A673 (cell line): ENCODE measurements around the gene GLO1. TPM values are rescaled to one million over a fixed set of nuclear protein-coding genes. Genes with fewer than 3 reads are reported as not detected.

ENCODE experiments used
- Bru-seq: library from RNA; stranded (reverse); fragments of 400-500 nt; gene quantifications from one replicate; lab custom pipeline; 2021; lab: Mats Ljungman, UMichigan
- BruChase-seq, 2 experiments: library from RNA; stranded (reverse); fragments of 400-500 nt; gene quantifications; one replicate each; lab custom pipeline; 2021; lab: Mats Ljungman, UMichigan
- BruUV-seq: library from RNA; stranded (reverse); fragments of 400-500 nt; replicated peaks from 2 replicates; lab custom pipeline; 2021; lab: Mats Ljungman, UMichigan
- CTCF ChIA-PET: fragments of 300-600 bp; sonication (Branson Sonifier 250); formaldehyde crosslinking; loops from one replicate; lab custom pipeline; 2022; ENCODE audit warnings: antibody characterized with exemption; lab: Charles Lee
- POLR2A ChIA-PET: fragments of 300-600 bp; sonication (Branson Sonifier 250); formaldehyde crosslinking; loops from one replicate; lab custom pipeline; 2022; ENCODE audit warnings: antibody characterized with exemption; ENCODE audit not compliant: low non-redundant PET; lab: Charles Lee
- DNase-seq: peaks from one replicate; pipeline ENCODE4 v3.0.0-alpha.2; 2015; ENCODE audit warnings: low spot score
- H3K27ac ChIP-seq: fragments of 200-600 bp; sonication (generic); 2 replicates; pipeline ENCODE4 v1.5.1; 2016; ENCODE audit warnings: mixed run types, low read depth, mild to moderate bottlenecking, mixed read lengths, antibody characterized with exemption, low read length; ENCODE audit not compliant: poor library complexity, severe bottlenecking
- H3K27me3 ChIP-seq: fragments of 200-600 bp; sonication (generic); replicated peaks from 2 replicates; pipeline ENCODE4 v1.6.1; 2017; ENCODE audit warnings: mixed run types, low read depth, mild to moderate bottlenecking, mixed read lengths, antibody characterized with exemption, low read length; ENCODE audit not compliant: insufficient read depth, poor library complexity
- H3K36me3 ChIP-seq: fragments of 200-600 bp; sonication (generic); 2 replicates; pipeline ENCODE4 v1.6.1; 2016; ENCODE audit warnings: mixed run types, mild to moderate bottlenecking, mixed read lengths, antibody characterized with exemption, low read length; ENCODE audit not compliant: insufficient read depth, poor library complexity, severe bottlenecking
- H3K4me1 ChIP-seq: fragments of 200-600 bp; sonication (generic); 2 replicates; pipeline ENCODE4 v1.6.1; 2017; ENCODE audit warnings: mixed run types, mild to moderate bottlenecking, mixed read lengths, antibody characterized with exemption, low read length; ENCODE audit not compliant: insufficient read depth, poor library complexity, severe bottlenecking
- H3K4me3 ChIP-seq: fragments of 200-600 bp; sonication (generic); 2 replicates; pipeline ENCODE4 v1.5.1; 2016; ENCODE audit warnings: low read depth, mixed run types, mild to moderate bottlenecking, mixed read lengths, low read length; ENCODE audit not compliant: poor library complexity, severe bottlenecking
- H3K9me3 ChIP-seq: fragments of 200-600 bp; sonication (generic); 2 replicates; pipeline ENCODE4 v1.6.1; 2016; ENCODE audit warnings: mixed run types, low read depth, mild to moderate bottlenecking, mixed read lengths, antibody characterized with exemption, low read length; ENCODE audit not compliant: poor library complexity, severe bottlenecking
- CTCF ChIP-seq: fragments of 300-800, 200-600 bp; sonication (generic); conservative IDR thresholded peaks from 2 replicates; pipeline ENCODE4 v1.5.1; 2017; ENCODE audit warnings: low read depth, mild to moderate bottlenecking, antibody characterized with exemption, low read length, moderate library complexity, mixed read lengths
- EZH2 ChIP-seq: fragments of 200-600 bp; sonication (generic); IDR thresholded peaks from 2 replicates; pipeline ENCODE4 v1.6.1; 2017; ENCODE audit warnings: borderline replicate concordance, low read depth, mild to moderate bottlenecking, mixed read lengths, antibody characterized with exemption, low read length; ENCODE audit not compliant: poor library complexity, severe bottlenecking
- intact Hi-C: fragments of 100-400 bp; cut with micrococcal nuclease; formaldehyde crosslinking; loops from one replicate; pipeline ENCODE4 v1.10.0; 2022; ENCODE audit not compliant: unreplicated experiment
- long read RNA-seq: library from polyadenylated mRNA; stranded (forward); transcript quantifications from one replicate; pipeline ENCODE4 v2.0.0, GENCODE V29; 2022
- total RNA-seq: library from RNA; stranded (reverse); gene quantifications from 2 replicates; pipeline ENCODE4 v1.2.3, GENCODE V29; 2021

The GLO1 gene
- total RNA-seq (183 and 188 TPM in 2 replicates), Bru-seq, nascent RNA (percentile 93 among the genes with signal in this experiment), BruChase-seq, experiment 1, labeled RNA remaining after a 2-hour chase (percentile 90 among the genes with signal in this experiment), BruChase-seq, experiment 2, labeled RNA remaining after a 6-hour chase (percentile 94 among the genes with signal in this experiment)
- long read RNA-seq, transcript GLO1-201 (6 exons, 2,012 nt) = major isoform, 316 of 329 reads
- long read RNA-seq, partial matches to known transcripts = 4 of 329 reads
- long read RNA-seq, other reads (novel, unspliced or antisense) = 8 of 329 reads

DNA sequence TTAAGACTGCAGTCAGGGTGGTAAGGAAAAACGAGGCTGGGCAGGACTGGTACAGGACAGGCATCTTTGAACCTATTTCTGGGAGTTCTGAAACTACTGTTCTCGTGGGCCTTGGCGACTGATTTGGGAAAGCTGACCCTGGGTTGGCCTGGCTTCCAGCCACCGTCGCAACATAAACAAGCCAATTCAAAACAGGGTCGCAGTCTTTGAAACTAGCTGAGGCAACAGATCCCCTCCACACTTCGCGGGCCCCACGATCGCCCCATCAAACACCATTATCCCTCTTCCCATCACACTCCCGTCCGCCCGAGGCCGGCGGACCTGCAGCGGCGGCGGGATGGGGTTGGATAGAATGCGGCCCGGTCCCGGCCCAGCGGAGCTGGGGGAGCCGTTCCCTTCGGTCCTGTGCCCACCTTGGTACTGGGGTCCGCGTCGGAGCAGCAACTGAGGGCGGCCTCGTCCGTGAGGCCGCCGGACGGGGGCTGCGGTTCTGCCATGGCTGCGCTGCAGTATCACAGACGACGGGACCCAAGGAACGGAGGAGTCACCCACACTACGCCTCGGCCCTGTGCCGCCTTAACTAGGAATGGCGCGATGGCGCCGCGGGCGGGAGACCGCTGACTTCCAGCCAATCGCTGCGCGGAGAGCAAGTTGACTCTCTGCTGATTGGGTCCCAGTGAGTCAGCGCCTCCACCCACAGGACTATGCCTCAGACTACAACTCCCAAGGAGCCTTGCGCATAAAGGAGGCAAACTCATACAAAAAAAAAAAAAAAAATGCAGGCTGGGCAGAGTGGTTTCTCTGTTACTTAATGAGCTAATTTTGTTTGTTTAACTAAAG is at the start of gene GLO1:
Gene GLO1 (minus strand): TSS at position 588 of the 840 bp plus-strand sequence. CDS start 91 bp downstream, at position 497.
- Histone ChIP-seq H3K27ac (peak within 1 kb of the TSS; percentile 81), H3K36me3 (peaks cover 18% of the 10 kb centered on the region), H3K9me3 (peaks cover 18% of the 10 kb centered on the region), H3K27me3 (no peaks in the 10 kb centered on the region), H3K4me3 (peak within 1 kb of the TSS; percentile 63), H3K4me1 (no peaks in the 10 kb centered on the region)
- no TSS peak for BruUV-seq
- ChIA-PET POLR2A (interaction anchor here (0.5 to 0.7 kb wide), 5 partner anchors 19 to 1784 kb away, joined by 4 to 14 read pairs (median 11); no protein-coding TSS in a partner anchor), CTCF (interaction anchor here (0.6 to 0.7 kb wide), 2 partner anchors 528 to 1214 kb away, joined by 3 to 4 read pairs; no protein-coding TSS in a partner anchor)
- TF ChIP-seq CTCF = no peak
- TF ChIP-seq EZH2 = no peak
- intact Hi-C loops = no loop called here
- DNase-seq = peak; percentile 99

DNA sequence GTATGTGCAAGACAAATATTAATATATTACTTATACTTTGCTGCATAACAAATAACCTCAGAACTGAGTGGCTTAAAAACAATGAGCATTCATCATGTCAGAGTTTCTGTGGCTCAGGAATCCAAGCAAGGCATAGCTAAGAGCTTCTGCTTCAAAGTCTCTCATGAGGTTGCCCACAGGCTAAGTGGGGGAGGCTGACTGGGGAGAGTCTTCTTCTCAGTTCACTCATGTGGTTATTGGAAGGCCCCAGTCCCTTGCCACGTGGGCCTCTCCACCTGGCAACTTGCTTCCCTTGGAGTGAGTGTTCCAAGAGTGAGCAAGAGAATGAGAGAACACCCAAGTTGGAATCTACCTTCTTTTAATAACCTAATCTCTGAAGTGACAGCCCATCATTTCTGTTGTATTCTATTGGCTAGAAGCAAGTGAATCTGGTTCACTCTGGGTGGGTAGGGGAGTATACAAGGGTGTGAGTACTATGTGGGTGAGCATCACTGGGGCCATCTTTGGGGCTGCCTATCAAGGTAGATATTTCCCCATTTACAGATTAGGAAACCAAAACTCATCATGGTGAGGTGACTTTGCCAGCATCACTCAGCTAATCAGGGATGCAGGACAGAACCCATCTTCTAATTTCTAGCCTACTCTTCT is 48.1 kb upstream of the GLO1 start:
- Histone ChIP-seq H3K4me3 (no peak overlapping the region), H3K27me3 (peaks cover 17% of the 10 kb centered on the region), H3K9me3 (no peaks in the 10 kb centered on the region), H3K4me1 (no peaks in the 10 kb centered on the region), H3K36me3 (no peaks in the 10 kb centered on the region), H3K27ac (no peak overlapping the region)
- intact Hi-C loops = no loop called here
- BruUV-seq = no TSS peak
- ChIA-PET POLR2A (no interaction called here), CTCF (no interaction called here)
- TF ChIP-seq EZH2 = no peak
- TF ChIP-seq CTCF = no peak
- no peak for DNase-seq

- Histone ChIP-seq H3K27me3 (peaks cover 30% of the 10 kb centered on the region), H3K4me3 (no peak overlapping the region), H3K27ac (no peak overlapping the region), H3K4me1 (no peaks in the 10 kb centered on the region), H3K36me3 (no peaks in the 10 kb centered on the region), H3K9me3 (no peaks in the 10 kb centered on the region)
- CTCF ChIA-PET = no interaction called here
- intact Hi-C loops = no loop called here
- POLR2A ChIA-PET = no interaction called here
- no TSS peak for BruUV-seq
- no peak for DNase-seq
- TF ChIP-seq EZH2 (no peak), CTCF (no peak)
Measured at GRCh38 chr6:38749473-38749872, 46.5 kb upstream of the GLO1 start.
